Sigmoid colon (tissue), 4 donors: ENCODE results near the gene DLK2.

ENCODE experiments used
- EP300 ChIP-seq, 4 donors: sonication (generic); formaldehyde crosslinking; IDR thresholded peaks; one replicate each; pipeline ENCODE4 v1.6.1; 2017; ENCODE audit warnings: antibody characterized with exemption in 4 of 4
- POLR2A ChIP-seq, 2 donors: fragments of 450-650 bp; IDR thresholded peaks; one replicate each; pipeline ENCODE4 v1.6.1; 2016; ENCODE audit warnings: antibody characterized with exemption in 2 of 2, mild to moderate bottlenecking in 2 of 2, moderate library complexity in 2 of 2
- POLR2AphosphoS5 ChIP-seq, 4 donors: sonication (generic); formaldehyde crosslinking; IDR thresholded peaks; one replicate each; pipeline ENCODE4 v1.6.1; 2017; ENCODE audit warnings: antibody characterized with exemption in 4 of 4
- TF ChIP-seq, protein P1 (sequence below), 4 experiments: fragments of 450-650 bp in 3 of 4; fragments of 200-600 bp in 1 of 4; IDR thresholded peaks; one replicate each; pipeline ENCODE4 v1.5.1; 2016 to 2019; ENCODE audit warnings: antibody characterized with exemption in 4 of 4, mild to moderate bottlenecking in 3 of 4, moderate library complexity in 2 of 4

- no peak for TF ChIP-seq EP300 (IDR thresholded peaks at IDR 0.05)
- no peak for TF ChIP-seq POLR2AphosphoS5 (IDR thresholded peaks at IDR 0.05)
- TF ChIP-seq, protein P1, sequence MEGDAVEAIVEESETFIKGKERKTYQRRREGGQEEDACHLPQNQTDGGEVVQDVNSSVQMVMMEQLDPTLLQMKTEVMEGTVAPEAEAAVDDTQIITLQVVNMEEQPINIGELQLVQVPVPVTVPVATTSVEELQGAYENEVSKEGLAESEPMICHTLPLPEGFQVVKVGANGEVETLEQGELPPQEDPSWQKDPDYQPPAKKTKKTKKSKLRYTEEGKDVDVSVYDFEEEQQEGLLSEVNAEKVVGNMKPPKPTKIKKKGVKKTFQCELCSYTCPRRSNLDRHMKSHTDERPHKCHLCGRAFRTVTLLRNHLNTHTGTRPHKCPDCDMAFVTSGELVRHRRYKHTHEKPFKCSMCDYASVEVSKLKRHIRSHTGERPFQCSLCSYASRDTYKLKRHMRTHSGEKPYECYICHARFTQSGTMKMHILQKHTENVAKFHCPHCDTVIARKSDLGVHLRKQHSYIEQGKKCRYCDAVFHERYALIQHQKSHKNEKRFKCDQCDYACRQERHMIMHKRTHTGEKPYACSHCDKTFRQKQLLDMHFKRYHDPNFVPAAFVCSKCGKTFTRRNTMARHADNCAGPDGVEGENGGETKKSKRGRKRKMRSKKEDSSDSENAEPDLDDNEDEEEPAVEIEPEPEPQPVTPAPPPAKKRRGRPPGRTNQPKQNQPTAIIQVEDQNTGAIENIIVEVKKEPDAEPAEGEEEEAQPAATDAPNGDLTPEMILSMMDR (IDR thresholded peaks at IDR 0.05): no peak
- no peak for TF ChIP-seq POLR2A (IDR thresholded peaks at IDR 0.05)
These were observed 20.2 kb upstream of the DLK2 start for GRCh38 chr6:43475516-43475915.
